OCI-M2 (cell line): ENCODE data around the gene KIF21A.

Source experiments
- DNase-seq: peaks from one replicate; lab custom pipeline; 2025; ENCODE audit not compliant: unreplicated experiment; lab: John Stamatoyannopoulos, UW

KIF21A gene

GRCh38 chr12:39389399-39390150, 53.3 kb downstream of the KIF21A start:
- DNase-seq: no peak

GRCh38 chr12:39386335-39386734, 56.6 kb downstream of the KIF21A start:
- no peak for DNase-seq

DNA sequence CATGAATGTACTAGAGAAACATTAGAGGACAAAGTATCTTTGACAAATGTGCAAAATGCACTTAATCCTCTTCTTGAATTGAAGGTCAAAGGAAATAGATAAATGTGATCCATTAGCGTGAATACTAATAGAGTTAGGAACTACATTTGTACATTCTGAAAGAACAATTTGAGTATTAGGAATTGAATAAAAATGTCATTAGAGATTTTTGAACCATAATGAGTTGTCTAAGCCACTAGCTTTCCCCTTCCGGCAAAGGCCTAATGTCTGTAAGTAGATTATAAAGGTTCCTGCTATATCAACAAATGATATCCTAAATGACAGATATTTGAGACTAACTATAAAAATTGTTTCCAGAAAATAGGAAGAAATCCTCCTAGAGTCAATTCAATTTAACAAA, 59.8 kb downstream of the KIF21A start:
- no peak for DNase-seq

GRCh38 chr12:39380090-39380489, 62.8 kb downstream of the KIF21A start:
- no peak for DNase-seq

- DNase-seq: no peak
Observed at GRCh38 chr12:39378341-39378740, 64.6 kb downstream of the KIF21A start.

DNA sequence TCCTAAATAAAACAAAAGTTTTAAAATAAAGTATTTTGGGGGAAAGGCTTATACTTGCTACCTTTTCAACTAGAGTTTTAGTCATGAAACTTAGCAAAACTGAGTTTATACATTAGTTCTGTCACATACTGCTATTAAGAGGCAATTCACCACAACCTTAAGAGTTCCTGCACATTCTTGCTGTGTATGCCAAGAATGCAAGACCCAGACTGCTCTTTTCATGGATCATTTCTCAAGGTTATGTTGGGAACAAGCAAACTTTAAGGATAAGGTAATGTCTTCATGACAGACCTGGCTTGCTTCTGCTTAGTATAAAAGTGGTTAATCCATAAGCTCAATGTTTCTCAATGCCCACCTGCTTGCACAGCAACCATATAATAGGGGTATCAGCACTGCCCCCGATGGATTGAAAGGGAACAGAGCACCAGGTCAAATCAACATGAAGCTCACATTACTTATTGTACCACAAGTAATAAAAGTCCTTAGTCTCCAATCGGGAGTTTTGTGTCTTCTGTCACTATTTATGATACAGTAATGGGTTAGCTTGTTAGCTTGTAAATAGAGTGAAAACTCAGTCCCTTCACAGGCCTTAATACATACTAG, 67.6 kb downstream of the KIF21A start:
- no peak for DNase-seq

GRCh38 chr12:39372929-39373328, 70.0 kb downstream of the KIF21A start:
- no peak for DNase-seq

DNA sequence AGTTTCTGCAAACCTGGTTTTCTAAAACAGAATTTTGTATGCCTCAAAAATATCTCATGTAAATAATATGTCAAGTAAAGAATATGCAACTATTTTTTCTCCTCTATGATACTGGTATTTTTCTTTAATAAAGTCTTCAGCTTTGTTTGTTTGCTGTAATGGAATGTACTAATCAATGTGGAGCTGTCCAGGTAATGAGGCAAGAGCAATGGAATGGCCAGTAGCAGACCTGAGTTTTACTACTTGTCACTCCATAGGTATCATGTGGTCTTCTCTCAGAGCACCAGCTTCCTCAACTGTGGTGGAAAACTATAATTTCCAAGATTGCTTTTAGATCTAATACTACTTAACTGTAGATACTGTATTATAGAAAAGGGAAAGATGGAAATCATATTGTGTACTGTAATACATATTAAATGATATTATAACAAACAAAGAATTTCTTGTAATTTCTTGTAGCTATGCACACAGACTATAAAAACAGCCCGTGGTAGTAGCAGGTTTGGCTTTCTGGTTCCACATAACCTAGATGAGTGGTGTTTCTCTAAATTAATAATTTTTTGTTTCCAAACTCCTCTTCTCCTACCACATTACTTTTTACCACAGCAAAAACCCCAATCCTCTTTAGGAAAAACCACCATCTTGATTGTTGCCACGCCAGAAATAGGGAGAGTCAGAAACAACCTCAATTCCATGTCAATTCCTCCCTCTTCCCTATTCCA, 70.6 kb downstream of the KIF21A start:
- no peak for DNase-seq

DNA sequence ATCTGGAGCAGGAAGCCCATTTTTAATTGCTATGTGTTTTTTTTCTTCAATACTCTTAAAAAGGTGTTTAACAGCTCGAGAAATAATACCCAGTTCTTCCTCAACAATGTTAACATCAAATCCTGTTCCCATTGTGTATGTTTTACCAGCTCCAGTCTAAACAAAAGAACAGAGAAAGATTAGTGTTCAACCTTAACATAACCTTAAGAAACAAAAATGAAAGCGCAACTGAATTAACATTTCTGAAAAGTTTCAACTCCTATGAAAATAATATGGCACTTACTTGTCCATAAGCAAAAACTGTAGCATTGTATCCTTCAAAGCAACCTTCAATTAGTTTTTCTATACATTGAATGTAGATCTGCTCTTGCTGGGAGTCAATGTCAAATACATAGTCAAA, 73.2 kb downstream of the KIF21A start:
- no peak for DNase-seq

GRCh38 chr12:39368891-39369290, 74.0 kb downstream of the KIF21A start:
- no peak for DNase-seq

- DNase-seq: no peak
Observed at GRCh38 chr12:39368096-39368495, 74.8 kb downstream of the KIF21A start.

GRCh38 chr12:39367494-39367893, 75.4 kb downstream of the KIF21A start:
- DNase-seq: no peak

DNA sequence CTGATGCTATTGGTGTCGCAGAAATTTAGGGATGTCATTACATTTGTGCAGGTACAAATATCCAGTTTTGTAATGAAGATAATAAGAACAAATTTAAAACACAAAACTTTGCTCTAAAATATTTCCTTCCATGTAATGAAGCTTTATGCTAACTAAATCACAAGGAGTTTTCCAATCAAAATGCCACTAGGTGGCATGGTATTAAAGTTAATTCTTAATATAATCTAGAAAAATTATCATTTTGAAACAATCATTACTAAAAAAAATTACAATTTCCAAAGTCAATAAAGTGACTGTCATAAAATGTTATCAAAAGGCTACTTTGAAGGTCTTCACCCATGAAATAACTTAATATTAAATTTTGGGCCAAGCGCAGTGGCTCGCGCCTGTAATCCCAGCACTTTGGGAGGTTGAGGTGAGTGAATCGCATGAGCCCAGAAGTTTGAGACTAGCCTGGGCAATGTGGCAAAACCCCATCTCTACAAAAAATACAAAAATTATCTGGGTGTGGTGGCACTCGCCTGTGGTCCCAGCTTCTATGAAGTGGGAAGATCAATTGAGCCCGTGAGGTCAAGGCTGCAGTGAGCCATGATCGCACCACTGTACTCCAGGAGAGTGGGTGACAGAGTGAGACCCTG, 77.4 kb downstream of the KIF21A start:
- no peak for DNase-seq

DNA sequence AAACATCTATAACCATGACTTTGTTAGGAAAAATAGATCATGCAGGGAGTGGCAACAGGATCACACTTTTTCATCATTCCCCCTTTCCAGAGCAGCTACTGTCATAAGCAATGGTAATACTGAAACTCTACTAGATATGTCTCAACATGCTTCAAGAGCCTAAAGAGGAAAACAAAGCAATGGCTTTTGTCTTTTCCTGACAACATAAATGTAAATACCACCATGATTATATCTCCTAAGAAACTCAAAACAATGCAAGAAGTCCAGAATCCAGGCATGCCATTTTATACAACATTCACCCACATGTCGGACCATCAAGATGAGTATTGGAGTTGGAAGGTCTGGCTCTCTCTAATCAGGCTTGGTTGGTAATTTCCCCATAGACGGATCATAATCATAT, 78.7 kb downstream of the KIF21A start:
- no peak for DNase-seq

DNA sequence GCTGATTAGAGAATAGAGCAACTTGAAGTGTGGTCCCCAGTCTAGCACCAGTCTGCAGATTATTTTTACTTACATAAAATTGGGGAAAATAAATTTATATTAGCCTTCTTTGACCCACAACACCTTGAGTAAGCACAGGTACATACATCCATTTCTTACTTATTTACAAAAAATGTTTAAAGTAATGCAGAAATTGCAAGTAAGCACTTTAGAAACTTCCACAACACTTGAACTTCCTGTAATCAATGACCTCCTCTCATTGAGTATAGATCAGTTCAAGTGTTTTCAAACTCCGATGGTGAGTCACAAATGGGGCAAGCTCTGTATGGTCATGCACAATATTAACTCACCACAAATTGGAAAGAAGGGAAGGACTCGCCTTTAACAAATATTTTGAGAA, 83.3 kb downstream of the KIF21A start:
- DNase-seq: no peak

DNA sequence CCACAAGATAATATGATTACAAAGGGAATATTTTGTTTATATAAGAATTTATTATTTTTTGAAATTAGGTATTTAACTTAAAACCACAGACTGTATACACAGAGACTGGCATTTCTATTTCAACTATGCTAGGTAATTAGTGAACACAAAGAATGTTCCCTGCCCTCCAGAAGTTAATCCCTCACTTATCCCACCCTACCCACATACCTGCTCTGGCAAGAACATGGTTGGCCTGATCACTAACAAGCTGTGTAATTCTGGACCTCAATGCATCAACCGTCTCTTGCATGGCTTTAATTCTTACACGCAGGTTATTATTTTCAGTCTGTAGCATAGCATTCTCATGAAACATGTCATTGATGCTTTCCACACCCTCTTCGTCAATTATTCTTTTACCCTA, 85.9 kb downstream of the KIF21A start:
- no peak for DNase-seq

DNA sequence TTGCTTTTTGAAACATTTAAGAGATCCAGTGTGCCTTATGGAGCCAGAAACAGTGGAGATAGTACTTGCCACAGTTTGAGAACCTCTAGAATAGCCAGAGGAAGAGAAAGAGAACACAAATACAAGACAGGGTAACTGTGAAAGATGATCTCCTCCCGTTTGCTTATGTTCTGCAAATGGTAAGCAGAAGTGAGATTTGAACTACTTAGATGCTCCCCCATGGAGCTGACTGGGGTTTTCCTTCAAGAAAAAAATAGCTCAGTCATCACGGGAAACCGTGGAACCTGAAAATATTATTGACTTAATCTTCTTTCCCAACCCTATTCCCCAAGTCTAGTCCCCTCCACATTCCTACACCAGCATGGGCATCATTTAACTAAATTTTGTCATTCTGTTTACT, 87.1 kb downstream of the KIF21A start:
- DNase-seq: no peak

DNA sequence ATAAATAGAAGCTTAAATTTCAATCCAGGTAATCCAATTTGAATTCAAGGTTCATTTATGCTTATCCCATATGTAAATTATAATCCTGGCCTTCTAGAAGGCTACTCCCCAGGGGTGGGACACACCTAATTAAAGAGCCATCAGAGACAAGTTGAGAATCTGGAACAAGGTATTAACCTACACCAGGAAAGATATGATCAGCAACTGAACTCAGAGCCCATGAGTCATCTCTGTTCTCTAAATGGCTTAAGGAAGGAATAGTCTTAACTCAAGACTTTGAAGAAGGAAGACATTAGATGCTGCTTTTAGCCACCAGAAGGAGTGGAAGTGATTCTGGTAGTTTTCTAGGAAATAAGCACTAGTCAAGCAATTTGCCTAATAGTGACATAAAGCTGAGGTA, 88.0 kb downstream of the KIF21A start:
- no peak for DNase-seq

GRCh38 chr12:39352471-39353017, 90.4 kb downstream of the KIF21A start:
- no peak for DNase-seq

DNA sequence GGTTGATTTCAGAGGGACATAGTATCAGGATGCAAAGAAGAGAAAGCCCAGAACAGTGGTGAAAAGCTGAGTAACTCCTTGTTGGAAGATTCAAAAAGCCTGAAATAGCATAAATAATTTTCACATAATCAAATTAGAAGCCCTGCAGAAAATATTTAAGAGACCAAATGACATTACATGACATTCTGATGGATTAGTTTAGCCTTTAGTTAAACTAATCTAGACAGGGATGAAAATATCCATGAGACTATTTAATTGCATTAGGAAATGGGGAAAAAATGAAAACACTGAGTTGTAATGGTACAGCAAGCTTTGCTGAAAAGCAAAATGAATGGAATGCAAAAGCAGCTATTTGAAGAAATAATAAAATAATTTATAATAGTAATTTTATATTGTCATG, 91.8 kb downstream of the KIF21A start:
- DNase-seq: no peak

DNA sequence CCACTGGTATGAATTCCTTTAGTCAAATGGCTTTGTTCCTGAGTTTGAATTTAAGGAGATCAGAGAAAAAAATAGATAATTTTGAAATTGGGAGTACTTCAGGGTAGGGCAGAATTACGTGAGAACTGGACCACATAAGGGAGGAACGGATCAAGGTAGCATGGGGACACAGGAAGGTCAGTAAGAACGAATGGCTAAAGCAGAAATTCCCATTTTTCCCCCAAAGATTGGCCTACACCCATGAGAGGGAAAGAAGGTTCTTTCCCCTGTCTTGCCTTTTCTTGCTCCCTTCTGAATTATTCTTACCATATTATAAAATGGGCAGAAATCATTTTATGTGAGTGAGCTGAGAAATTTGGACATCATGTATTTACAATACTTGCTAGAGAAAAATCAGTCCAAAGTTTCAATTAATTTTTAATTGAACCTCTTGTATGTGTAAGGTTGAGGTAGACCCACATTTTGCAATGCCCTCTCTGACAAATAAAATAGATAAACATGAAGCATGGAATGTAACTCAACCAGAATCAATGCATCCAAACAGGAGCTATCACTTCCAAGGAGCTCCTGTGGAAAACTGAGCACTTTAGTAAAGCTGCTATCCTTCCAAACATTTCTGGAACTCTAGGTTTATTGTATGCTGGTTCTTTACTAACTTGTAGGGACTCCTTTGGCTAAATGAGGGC, 93.8 kb downstream of the KIF21A start:
- no peak for DNase-seq
